Testis (tissue), 3 donors: ENCODE results near the gene PDZD11. TPM values are rescaled to one million over a fixed set of nuclear protein-coding genes. Genes with fewer than 3 reads are reported as not detected.

ENCODE experiments used
- DNase-seq: peaks from one replicate; pipeline ENCODE4 v3.0.0-alpha.2; 2019
- H3K27ac ChIP-seq, 2 donors: fragments of 200-600 bp; sonication (generic); one replicate each; pipeline ENCODE4 v1.5.1; 2019
- H3K27me3 ChIP-seq: fragments of 200-600 bp; sonication (generic); one replicate; pipeline ENCODE4 v1.5.1; 2019
- H3K36me3 ChIP-seq: fragments of 200-600 bp; sonication (generic); one replicate; pipeline ENCODE4 v1.5.1; 2017; ENCODE audit warnings: low read depth; ENCODE audit errors: missing control alignments
- H3K4me1 ChIP-seq: fragments of 200-600 bp; sonication (generic); one replicate; pipeline ENCODE4 v1.5.1; 2019
- H3K4me3 ChIP-seq, 2 donors: fragments of 200-600 bp; sonication (generic); one replicate each; pipeline ENCODE4 v1.5.1; 2017 to 2019
- H3K9me3 ChIP-seq: fragments of 200-600 bp; sonication (generic); one replicate; pipeline ENCODE4 v1.5.1; 2017
- CTCF ChIP-seq, 3 experiments: fragments of 450-650 bp in 2 of 3; fragments of 200-600 bp in 1 of 3; sonication (generic) in 1 of 3; IDR thresholded peaks; one replicate each; pipeline ENCODE4 v1.5.1; 2016 to 2019; ENCODE audit warnings: antibody characterized with exemption in 3 of 3, mild to moderate bottlenecking in 2 of 3, moderate library complexity in 1 of 3
- POLR2A ChIP-seq: fragments of 450-650 bp; IDR thresholded peaks from one replicate; pipeline ENCODE4 v1.6.1; 2017; ENCODE audit warnings: antibody characterized with exemption, mild to moderate bottlenecking, moderate library complexity
- WGBS, 2 donors: methylation state at CpG; one replicate each; pipeline ENCODE4 v1.1.5; 2018; 5-methylcytosine and 5-hydroxymethylcytosine counted together
- intact Hi-C: fragments of 100-400 bp; cut with DNase I; formaldehyde crosslinking; loops from one replicate; pipeline ENCODE4 v1.15.1; 2023; ENCODE audit warnings: low total_unique reads
- polyA plus RNA-seq: library from polyadenylated mRNA; stranded (reverse); fragments of 350-450 nt; fragmentation: Illumina TruSeq; extraction: RNeasy Lipid Tissue Mini Kit (QIAGEN cat#74804); gene quantifications from one replicate; pipeline ENCODE4 v1.2.3, GENCODE V29; 2014; ENCODE audit warnings: low read depth, low replicate concordance; ENCODE audit not compliant: insufficient read depth
- total RNA-seq, 2 donors: library from RNA; depleted of rRNA; stranded (reverse); fragments of >200 nt; gene quantifications; one replicate each; pipeline ENCODE4 v1.2.3, GENCODE V29; 2016

PDZD11 gene
- total and polyA plus RNA-seq, 3 donors from 2014 or later: 24.2 to 25.4 (median 25.0) TPM

GRCh38 chrX:70301716-70302115 is 12.0 kb upstream of the PDZD11 start:
- Histone ChIP-seq H3K4me3 (no peak overlapping the region), H3K27ac (no peak overlapping the region), H3K36me3 (no peaks in the 10 kb centered on the region), H3K27me3 (no peaks in the 10 kb centered on the region), H3K4me1 (no peaks in the 10 kb centered on the region), H3K9me3 (no peaks in the 10 kb centered on the region)
- no peak for DNase-seq
- TF ChIP-seq CTCF (IDR thresholded peaks at IDR 0.05) (no peak), POLR2A (no peak)
- intact Hi-C loops: no loop called here
- 67 to 71% methylated on average over 3 of the region's 3 CpGs for WGBS, 2 donors

GRCh38 chrX:70293621-70294020 is 3.9 kb upstream of the PDZD11 start:
- Histone ChIP-seq H3K27me3 (no peaks in the 10 kb centered on the region), H3K27ac (no peak overlapping the region), H3K9me3 (no peaks in the 10 kb centered on the region), H3K36me3 (no peaks in the 10 kb centered on the region), H3K4me1 (peaks cover 3% of the 10 kb centered on the region), H3K4me3 (no peak overlapping the region)
- no peak for DNase-seq
- intact Hi-C loops: no loop called here
- TF ChIP-seq POLR2A: no peak
- no peak for TF ChIP-seq CTCF (IDR thresholded peaks at IDR 0.05)
- 91% methylated on average over 5 of the region's 5 CpGs for WGBS, 2 donors

- no peak overlapping the region for H3K27ac ChIP-seq
- no peaks in the 10 kb centered on the region for H3K9me3 ChIP-seq
- H3K36me3 ChIP-seq: no peaks in the 10 kb centered on the region
- no peak overlapping the region for H3K4me3 ChIP-seq
- no peaks in the 10 kb centered on the region for H3K27me3 ChIP-seq
- no peak for DNase-seq
- peaks cover 3% of the 10 kb centered on the region for H3K4me1 ChIP-seq
- intact Hi-C loops: no loop called here
- 0% methylated on average over 1 of the region's 1 CpG for WGBS, 2 donors
- no peak for TF ChIP-seq POLR2A
- TF ChIP-seq CTCF (IDR thresholded peaks at IDR 0.05): no peak
These were observed 3.1 kb upstream of the PDZD11 start for GRCh38 chrX:70292788-70293187.

GRCh38 chrX:70289168-70289792 is 447 bp downstream of the PDZD11 start:
- peaks cover 3% of the 10 kb centered on the region for H3K4me1 ChIP-seq

More at GRCh38 chrX:70289168-70289792, 447 bp downstream of the PDZD11 start:
- Histone ChIP-seq H3K4me3 (peak overlapping the region; percentile 41 to 64), H3K27me3 (no peaks in the 10 kb centered on the region), H3K27ac (no peak overlapping the region), H3K36me3 (no peaks in the 10 kb centered on the region), H3K9me3 (no peaks in the 10 kb centered on the region)
- WGBS, 2 donors: 13 to 27% methylated on average over 3 to 9 of the region's 11 CpGs
- no peak for DNase-seq
- TF ChIP-seq CTCF (IDR thresholded peaks at IDR 0.05): no peak
- no peak for TF ChIP-seq POLR2A
- intact Hi-C loops: no loop called here
